ENCODE results near the gene CTNNA1. TPM values are rescaled to one million over a fixed set of nuclear protein-coding genes. Genes with fewer than 3 reads are reported as not detected.

CTNNA1 gene
- total and polyA plus RNA-seq, 2 of the 8 experiments (the other 6 are each of a cell fraction or from before 2014, with no cell fraction given) = 115 to 349 TPM

DNA sequence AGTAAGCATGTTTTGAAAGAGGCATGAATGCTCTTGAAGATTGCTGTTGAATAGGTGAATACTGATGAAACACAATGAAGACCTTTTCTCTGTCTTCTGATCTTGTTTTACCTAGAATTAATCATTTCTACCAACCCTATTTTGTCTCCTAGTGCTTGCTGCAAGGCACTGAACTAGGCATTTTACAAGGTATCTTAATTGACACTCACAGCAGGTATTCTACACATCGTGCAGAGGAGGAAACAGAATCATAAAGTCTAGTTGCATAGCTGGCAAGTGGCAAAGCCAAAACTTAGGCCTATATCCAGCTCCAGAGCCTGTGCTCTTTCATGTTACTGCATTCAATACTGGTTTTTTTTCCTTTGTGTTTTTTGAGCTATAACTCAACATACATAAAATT, 50.7 kb downstream of the CTNNA1 start (continued):
- no peak for TF ChIP-seq POLR2AphosphoS5 (IDR thresholded peaks at IDR 0.05; ENCODE audit: low read depth, low read length)
- TF ChIP-seq GABPA (IDR thresholded peaks at IDR 0.05; ENCODE audit: borderline replicate concordance, insufficient read depth, low read length) = no peak
- TF ChIP-seq, protein P1, sequence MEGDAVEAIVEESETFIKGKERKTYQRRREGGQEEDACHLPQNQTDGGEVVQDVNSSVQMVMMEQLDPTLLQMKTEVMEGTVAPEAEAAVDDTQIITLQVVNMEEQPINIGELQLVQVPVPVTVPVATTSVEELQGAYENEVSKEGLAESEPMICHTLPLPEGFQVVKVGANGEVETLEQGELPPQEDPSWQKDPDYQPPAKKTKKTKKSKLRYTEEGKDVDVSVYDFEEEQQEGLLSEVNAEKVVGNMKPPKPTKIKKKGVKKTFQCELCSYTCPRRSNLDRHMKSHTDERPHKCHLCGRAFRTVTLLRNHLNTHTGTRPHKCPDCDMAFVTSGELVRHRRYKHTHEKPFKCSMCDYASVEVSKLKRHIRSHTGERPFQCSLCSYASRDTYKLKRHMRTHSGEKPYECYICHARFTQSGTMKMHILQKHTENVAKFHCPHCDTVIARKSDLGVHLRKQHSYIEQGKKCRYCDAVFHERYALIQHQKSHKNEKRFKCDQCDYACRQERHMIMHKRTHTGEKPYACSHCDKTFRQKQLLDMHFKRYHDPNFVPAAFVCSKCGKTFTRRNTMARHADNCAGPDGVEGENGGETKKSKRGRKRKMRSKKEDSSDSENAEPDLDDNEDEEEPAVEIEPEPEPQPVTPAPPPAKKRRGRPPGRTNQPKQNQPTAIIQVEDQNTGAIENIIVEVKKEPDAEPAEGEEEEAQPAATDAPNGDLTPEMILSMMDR (IDR thresholded peaks at IDR 0.05; ENCODE audit: control extremely low read depth in 1 of 3, insufficient read depth in 1 of 3, low read depth in 1 of 3, low read length in 3 of 3) = no peak
